ENCODE measurements around the gene AXIN2.

GRCh38 chr17:65548269-65548969 is 13.0 kb downstream of the AXIN2 start:
- no peak for TF ChIP-seq POLR2A (IDR thresholded peaks at IDR 0.05)
- no peak for TF ChIP-seq CTCF (IDR thresholded peaks at IDR 0.05)

All from tibial nerve (tissue), 3 donors.